Left colon (tissue), 2 donors: Measurements from ENCODE around the gene FAM120C. TPM values are rescaled to one million over a fixed set of nuclear protein-coding genes. Genes with fewer than 3 reads are reported as not detected.

Source experiments
- ATAC-seq: fragments of 200-7000 bp; cut with Tn5 transposase; one replicate; pipeline ENCODE4 v1.9.1; 2020; ENCODE audit warnings: mild to moderate bottlenecking, moderate library complexity
- DNase-seq, 2 donors: peaks; one replicate each; pipeline ENCODE4 v3.0.0-alpha.2; 2020
- intact Hi-C, 2 donors: fragments of 100-400 bp; cut with DNase I in 1 of 2; cut with micrococcal nuclease in 1 of 2; formaldehyde crosslinking; loops; one replicate each; pipeline versions ENCODE4 v1.11.2 to v1.14.0; 2022; cut with DNase I, micrococcal nuclease
- long read RNA-seq: library from polyadenylated mRNA; unstranded; transcript quantifications from one replicate; pipeline ENCODE4 v2.0.0, GENCODE V29; 2021
- total RNA-seq, 2 donors: library from RNA; stranded (reverse); fragmentation: NEBNext Ultra II Directional; extraction: Animal tissue kit (Norgen Biotek cat#: 25700); gene quantifications; one replicate each; pipeline ENCODE4 v1.2.1, GENCODE V29; 2021
- donor health status: DM: no; HTN: no; CAD: no.
- donor health status: DM: yes; HTN: yes; CAD: no.

Gene FAM120C, protein sequence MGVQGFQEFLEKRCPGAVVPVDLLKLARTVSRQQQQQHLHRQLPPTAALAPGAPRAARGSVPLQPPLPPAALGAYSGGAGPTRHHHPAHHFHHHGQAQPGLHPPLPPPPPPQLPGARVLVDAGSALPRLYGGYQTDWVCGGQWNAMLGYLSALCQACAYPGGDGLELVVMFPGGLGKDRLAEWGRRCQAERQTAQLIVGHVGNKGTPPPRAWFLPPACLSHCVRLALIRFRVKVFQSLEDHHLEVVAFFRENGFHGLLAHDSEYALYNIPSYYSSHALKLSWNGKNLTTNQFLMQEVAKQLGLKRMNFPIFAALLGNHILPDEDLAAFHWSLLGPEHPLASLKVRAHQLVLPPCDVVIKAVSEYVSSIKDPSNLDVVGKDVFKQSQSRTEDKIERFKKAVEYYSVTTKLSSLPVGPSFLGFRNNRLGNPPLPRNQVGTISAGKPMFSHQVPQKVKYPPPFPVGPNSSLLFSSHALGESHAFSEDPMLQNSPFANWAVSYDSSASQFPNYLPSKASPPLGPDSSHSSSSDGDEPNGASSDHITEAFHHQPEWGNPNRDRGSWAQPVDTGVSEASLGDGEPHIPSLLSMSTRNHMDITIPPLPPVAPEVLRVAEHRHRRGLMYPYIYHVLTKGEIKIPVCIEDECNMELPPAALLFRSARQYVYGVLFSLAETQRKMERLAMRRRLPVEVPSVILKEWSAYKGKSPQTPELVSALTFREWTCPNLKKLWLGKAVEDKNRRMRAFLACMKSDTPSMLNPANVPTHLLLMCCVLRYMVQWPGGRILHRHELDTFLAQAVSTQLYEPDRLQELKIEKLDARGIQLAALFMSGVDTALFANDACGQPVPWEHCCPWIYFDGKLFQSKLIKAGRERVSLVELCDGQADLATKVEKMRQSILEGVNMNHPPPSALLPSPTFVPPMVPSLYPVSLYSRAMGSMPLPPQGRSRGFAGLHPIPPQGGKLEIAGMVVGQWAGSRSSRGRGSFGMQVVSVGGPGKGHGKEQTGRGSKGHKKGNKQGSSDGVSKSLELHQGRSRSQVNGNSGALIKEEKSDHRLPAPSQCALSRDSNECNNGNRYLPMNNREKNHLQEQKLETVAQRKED
- 1 to 10 TPM; 3.8 to 4.0 TPM for total RNA-seq
- long read RNA-seq, partial matches to known transcripts, result 0 of 2 reads
- long read RNA-seq, other reads (novel, unspliced or antisense), result 1 of 2 reads

GRCh38 chrX:54182864-54183613 lies at the start of gene FAM120C:
Gene FAM120C, minus strand, starts transcription at chrX:54183254. Its CDS starts 56 bp downstream, at chrX:54183198.
- peak; percentile 62 to 69 for DNase-seq
- intact Hi-C loops, result no loop called here
- ATAC-seq, result peak; percentile 81

- DNase-seq (no peak), ATAC-seq (no peak)
- intact Hi-C loops, result no loop called here
These were observed 47.5 kb upstream of the FAM120C start for GRCh38 chrX:54230435-54231148.

- ATAC-seq, result no peak
- no peak for DNase-seq
- intact Hi-C loops, result no loop called here
These were observed 40.5 kb upstream of the FAM120C start for GRCh38 chrX:54223581-54223980.

GRCh38 chrX:54213603-54214002 lies 30.5 kb upstream of the FAM120C start:
- intact Hi-C loops, result no loop called here
- no peak for ATAC-seq

GRCh38 chrX:54208531-54208930 lies 25.5 kb upstream of the FAM120C start:
- intact Hi-C loops, result no loop called here
- no peak for DNase-seq
- ATAC-seq, result no peak

More at GRCh38 chrX:54213603-54214002, 30.5 kb upstream of the FAM120C start:
- DNase-seq, result no peak

DNA sequence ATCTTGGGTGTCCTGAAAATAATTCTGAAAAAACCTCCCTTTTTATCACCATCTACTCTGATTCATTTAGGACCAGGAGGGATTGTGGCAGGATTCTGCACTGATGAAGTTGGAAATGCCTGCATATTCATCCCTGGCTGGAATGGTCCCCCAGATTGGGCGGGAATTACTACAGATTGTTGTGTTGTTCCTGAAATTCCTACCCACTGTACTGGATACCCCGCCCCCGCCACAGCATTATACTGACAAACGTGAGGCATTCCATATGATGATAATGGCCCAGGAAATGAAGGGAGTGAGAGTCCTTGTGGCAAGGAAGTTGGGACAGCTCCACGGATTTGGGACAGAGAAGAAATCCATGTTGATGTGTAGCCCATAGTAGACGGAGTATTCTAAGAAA lies 15.2 kb upstream of the FAM120C start:
- ATAC-seq (no peak), DNase-seq (no peak)
- intact Hi-C loops, result no loop called here

GRCh38 chrX:54194982-54195588 lies 12.0 kb upstream of the FAM120C start:
- intact Hi-C loops, result no loop called here
- no peak for ATAC-seq
- DNase-seq, result no peak

DNA sequence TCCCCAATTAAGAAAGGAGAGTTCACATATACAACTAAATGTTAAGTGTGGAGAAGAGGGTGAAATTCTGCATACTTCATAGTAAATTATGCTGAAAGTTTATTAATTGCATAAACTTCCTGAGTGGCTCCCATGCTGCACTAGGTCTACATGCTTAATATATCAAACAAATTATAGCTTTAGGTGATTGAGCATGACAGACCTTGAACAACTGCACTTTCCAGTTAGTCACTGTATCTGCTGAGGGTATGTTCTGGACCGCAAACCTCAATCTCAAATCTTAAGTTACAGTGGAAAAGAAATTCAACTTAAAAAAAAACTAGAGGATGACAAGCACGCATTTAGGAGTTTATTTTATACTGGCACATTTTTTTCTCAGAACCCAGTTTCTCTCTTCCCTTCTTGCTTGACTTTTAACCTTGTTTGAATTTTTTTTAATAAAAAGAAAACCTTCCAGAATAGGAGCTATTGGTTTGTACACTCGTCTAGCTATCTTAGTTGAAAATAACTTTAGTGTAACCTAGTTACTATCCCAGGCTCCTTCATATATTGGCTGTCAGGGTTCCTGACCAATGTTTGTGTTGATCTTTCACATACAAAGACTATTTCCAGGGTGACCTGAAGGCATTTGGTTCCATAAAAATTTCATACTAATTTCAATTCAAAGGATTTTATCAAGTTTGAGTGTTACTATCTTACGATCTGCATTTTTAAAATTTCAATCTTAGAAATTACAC lies 10.2 kb upstream of the FAM120C start:
- DNase-seq (no peak), ATAC-seq (no peak)
- intact Hi-C loops, result no loop called here

GRCh38 chrX:54184474-54184873 lies 1.4 kb upstream of the FAM120C start:
- ATAC-seq, result no peak
- intact Hi-C loops, result no loop called here
- no peak for DNase-seq

- ATAC-seq (peak; percentile 82), DNase-seq (peak; percentile 71)
- intact Hi-C loops, result no loop called here
These were observed 725 bp downstream of the FAM120C start for GRCh38 chrX:54182194-54182863.

GRCh38 chrX:54181202-54181953 lies 1.7 kb downstream of the FAM120C start:
- ATAC-seq (no peak), DNase-seq (no peak)
- intact Hi-C loops, result no loop called here

DNA sequence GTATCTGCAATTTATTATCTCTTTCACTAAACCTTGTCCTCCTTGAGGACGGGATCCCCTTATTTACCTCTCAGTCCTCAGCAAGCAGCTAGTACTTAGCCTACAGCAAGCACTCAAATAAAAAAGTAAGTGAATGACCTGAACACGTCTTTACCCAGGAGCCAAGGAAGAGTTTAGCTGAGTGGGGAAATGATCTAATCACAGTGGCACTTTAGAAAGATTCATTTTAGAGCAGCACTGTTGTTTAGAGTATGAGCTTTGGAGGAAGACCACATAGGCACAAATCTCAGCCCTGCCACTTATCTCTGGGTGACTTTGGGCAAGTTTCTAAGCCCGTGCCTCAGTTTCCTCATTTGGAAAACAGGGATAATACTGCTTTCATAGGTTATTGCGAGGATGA lies 2.7 kb downstream of the FAM120C start:
- ATAC-seq (no peak), DNase-seq (no peak)
- intact Hi-C loops, result no loop called here

GRCh38 chrX:54178100-54178940 lies 4.7 kb downstream of the FAM120C start:
- intact Hi-C loops, result no loop called here
- ATAC-seq, result no peak
- DNase-seq, result no peak

GRCh38 chrX:54177306-54177705 lies 5.7 kb downstream of the FAM120C start:
- ATAC-seq (no peak), DNase-seq (no peak)
- intact Hi-C loops, result no loop called here

GRCh38 chrX:54173791-54174190 lies 9.3 kb downstream of the FAM120C start:
- intact Hi-C loops, result no loop called here

More at GRCh38 chrX:54173791-54174190, 9.3 kb downstream of the FAM120C start:
- ATAC-seq, result no peak
- DNase-seq, result no peak
